SK-N-SH (cell line): ENCODE data around the gene CREB3L1. TPM values are rescaled to one million over a fixed set of nuclear protein-coding genes. Genes with fewer than 3 reads are reported as not detected.

Experiments
- CTCF ChIA-PET: fragments of 300-600, 350-600 bp; formaldehyde crosslinking; extraction: SDS; loops from one replicate; lab custom pipeline; 2021; lab: Yijun Ruan, JAX
- POLR2A ChIA-PET: fragments of 350-600 bp; sonication (Branson Sonifier 250); formaldehyde crosslinking; extraction: SDS; loops from one replicate; lab custom pipeline; 2020; ENCODE audit warnings: antibody characterized with exemption, inconsistent platforms; lab: Yijun Ruan, JAX
- DNase-seq: peaks from one replicate; pipeline ENCODE4 v3.0.0; 2012
- H2AFZ ChIP-seq: fragments of 200-600 bp; sonication (generic); 2 replicates; pipeline ENCODE4 v1.8.1; 2016; ENCODE audit warnings: antibody characterized with exemption, mild to moderate bottlenecking, low read depth
- H3F3A ChIP-seq: fragments of 200-600 bp; sonication (generic); replicated peaks from 2 replicates; pipeline ENCODE3; 2016; ENCODE audit warnings: antibody characterized with exemption, mild to moderate bottlenecking; ENCODE audit not compliant: insufficient read depth
- H3K27ac ChIP-seq, 2 experiments: fragments of 200-500 bp in 1 of 2; fragments of 200-600 bp in 1 of 2; sonication (Bioruptor generic) in 1 of 2; sonication (generic), shearing (Covaris generic) in 1 of 2; 2 replicates each; pipeline versions ENCODE4 v1.5.1 to v1.6.1; 2014 to 2016; ENCODE audit warnings: low read depth in 2 of 2, inconsistent platforms in 1 of 2, low read length in 1 of 2, mild to moderate bottlenecking in 1 of 2, mixed read lengths in 1 of 2
- H3K27me3 ChIP-seq: fragments of 200-600 bp; sonication (generic), shearing (Covaris generic); 2 replicates; pipeline ENCODE4 v1.6.1; 2016; ENCODE audit warnings: mixed run types; ENCODE audit not compliant: insufficient read depth
- H3K36me3 ChIP-seq, 2 experiments: fragments of 200-500 bp in 1 of 2; fragments of 200-600 bp in 1 of 2; sonication (Bioruptor generic) in 1 of 2; sonication (generic) in 1 of 2; replicated peaks in 1 of 2; 2 replicates each; pipeline versions ENCODE3 to v1.5.1; 2014 to 2016; ENCODE audit warnings: low read length in 1 of 2, mild to moderate bottlenecking in 1 of 2; ENCODE audit not compliant: insufficient read depth in 2 of 2, control insufficient read depth in 1 of 2
- H3K4me1 ChIP-seq, 2 experiments: fragments of 200-500 bp in 1 of 2; fragments of 200-600 bp in 1 of 2; sonication (Bioruptor generic) in 1 of 2; sonication (generic), shearing (Covaris generic) in 1 of 2; 2 replicates each; pipeline versions ENCODE4 v1.5.1 to v1.6.1; 2014 to 2016; ENCODE audit warnings: low read depth in 1 of 2, low read length in 1 of 2, mixed run types in 1 of 2; ENCODE audit not compliant: insufficient read depth in 2 of 2, control insufficient read depth in 1 of 2
- H3K4me2 ChIP-seq: fragments of 200-600 bp; sonication (generic), shearing (Covaris generic); 2 replicates; pipeline ENCODE4 v1.6.1; 2017; ENCODE audit warnings: mixed run types
- H3K4me3 ChIP-seq, 2 experiments: fragments of 200-500 bp in 1 of 2; fragments of 200-600 bp in 1 of 2; sonication (Bioruptor generic) in 1 of 2; sonication (generic), shearing (Covaris generic) in 1 of 2; 2 replicates each; pipeline versions ENCODE4 v1.5.1 to v1.8.1; 2014 to 2016; ENCODE audit warnings: low read depth in 2 of 2, inconsistent platforms in 1 of 2, low read length in 1 of 2, mild to moderate bottlenecking in 1 of 2, mixed read lengths in 1 of 2, moderate library complexity in 1 of 2
- H3K79me2 ChIP-seq: fragments of 200-600 bp; sonication (generic); 2 replicates; pipeline ENCODE4 v1.8.1; 2017; ENCODE audit warnings: mild to moderate bottlenecking; ENCODE audit not compliant: insufficient read depth
- H3K9ac ChIP-seq: fragments of 200-600 bp; sonication (generic); 2 replicates; pipeline ENCODE4 v1.6.1; 2017; ENCODE audit warnings: mixed run types
- H3K9me2 ChIP-seq: fragments of 200-600 bp; sonication (generic); 2 replicates; pipeline ENCODE4 v1.6.1; 2017; ENCODE audit warnings: mixed run types
- H3K9me3 ChIP-seq: fragments of 200-600 bp; sonication (generic); 2 replicates; pipeline ENCODE4 v1.6.1; 2017; ENCODE audit warnings: mixed run types, mild to moderate bottlenecking, moderate library complexity
- H4K20me1 ChIP-seq: fragments of 200-600 bp; sonication (generic); 2 replicates; pipeline ENCODE4 v1.6.1; 2017; ENCODE audit warnings: mild to moderate bottlenecking, mixed run types; ENCODE audit not compliant: insufficient read depth
- CTCF ChIP-seq: fragments of 200-600 bp; sonication (generic); IDR thresholded peaks from 2 replicates; pipeline ENCODE4 v1.6.1; 2017; ENCODE audit warnings: antibody characterized with exemption, mild to moderate bottlenecking, moderate library complexity
- EP300 ChIP-seq, 2 experiments: IDR thresholded peaks; 2 replicates each; pipeline versions ENCODE4 v1.4.0 to v1.6.1; 2012; ENCODE audit warnings: borderline replicate concordance in 1 of 2, low read depth in 1 of 2, low read length in 1 of 2
- EZH2phosphoT487 ChIP-seq: fragments of 200-600 bp; sonication (generic); IDR thresholded peaks from 2 replicates; pipeline ENCODE4 v1.6.1; 2017; ENCODE audit warnings: low read depth, mixed run types, mild to moderate bottlenecking, antibody characterized with exemption, moderate library complexity, borderline replicate concordance
- FOSL2 ChIP-seq: IDR thresholded peaks from 2 replicates; pipeline ENCODE4 v1.4.0; 2012; ENCODE audit warnings: low read depth, mild to moderate bottlenecking, moderate library complexity, borderline replicate concordance
- FOXJ3 ChIP-seq: sonication (generic); formaldehyde crosslinking; IDR thresholded peaks from 2 replicates; pipeline ENCODE4 v1.5.1; 2020; ENCODE audit warnings: mild to moderate bottlenecking, missing genetic modification reagents
- JUND ChIP-seq: IDR thresholded peaks from 2 replicates; pipeline ENCODE4 v1.4.0; 2012
- MEF2A ChIP-seq: IDR thresholded peaks from 2 replicates; pipeline ENCODE4 v1.4.0; 2012; ENCODE audit warnings: low read depth, borderline replicate concordance
- NRF1 ChIP-seq: IDR thresholded peaks from 2 replicates; pipeline ENCODE4 v1.6.1; 2012; ENCODE audit warnings: low read depth, mild to moderate bottlenecking, low read length
- PBX3 ChIP-seq: IDR thresholded peaks from 2 replicates; pipeline ENCODE4; 2012
- POLR2AphosphoS5 ChIP-seq: IDR thresholded peaks from 2 replicates; pipeline ENCODE4 v1.6.1; 2012; ENCODE audit warnings: low read depth, low read length
- RFX5 ChIP-seq: IDR thresholded peaks from 2 replicates; pipeline ENCODE4 v1.6.1; 2012; ENCODE audit warnings: mild to moderate bottlenecking, improper control_type of control experiment, low read length
- TAF1 ChIP-seq: IDR thresholded peaks from 2 replicates; pipeline ENCODE4 v1.6.1; 2012; ENCODE audit warnings: low read depth, mild to moderate bottlenecking, low read length, moderate library complexity, borderline replicate concordance
- USF1 ChIP-seq: IDR thresholded peaks from 2 replicates; pipeline ENCODE4 v1.4.0; 2012; ENCODE audit warnings: low read depth, borderline replicate concordance
- USF2 ChIP-seq: fragments of 150-350 bp; IDR thresholded peaks from 2 replicates; pipeline ENCODE4 v1.6.1; 2017; ENCODE audit warnings: antibody characterized with exemption, low read length, low read depth, borderline replicate concordance
- YY1 ChIP-seq: IDR thresholded peaks from 2 replicates; pipeline ENCODE4 v1.4.0; 2012; ENCODE audit warnings: low read depth, mild to moderate bottlenecking
- ZBTB33 ChIP-seq: IDR thresholded peaks from 2 replicates; pipeline ENCODE4 v1.4.0; 2012; ENCODE audit warnings: low read depth, borderline replicate concordance
- WGBS: methylation state at CpG from one replicate; pipeline ENCODE4 v1.1.6; 2017; ENCODE audit warnings: low lambda C conversion rate; 5-methylcytosine and 5-hydroxymethylcytosine counted together
- polyA plus RNA-seq, 3 experiments: library from polyadenylated mRNA; depleted of rRNA; stranded (reverse); fragments of >200 nt; gene quantifications; 2 replicates each; pipeline ENCODE4 v1.2.3, GENCODE V29; 2012

CREB3L1 gene
- polyA plus RNA-seq, 1 of the 3 experiments (the other 2 are of a cell fraction), result 14.0 TPM

- peak overlapping the region in 1 of 2 experiments; percentile 41; a peak in 1 of 4 replicates for H3K4me3 ChIP-seq
- peaks cover 10% of the 10 kb centered on the region for H3K27me3 ChIP-seq
- no peak for DNase-seq
- no peak overlapping the region for H3K9ac ChIP-seq
- H3F3A ChIP-seq, result peaks cover 4% of the 10 kb centered on the region
- no peaks in the 10 kb centered on the region for H3K79me2 ChIP-seq
- POLR2A ChIA-PET, result interaction anchor here (1.1 kb wide), 1 partner anchor 89 kb away, joined by 3 read pairs; no protein-coding TSS in a partner anchor
- H4K20me1 ChIP-seq, result no peaks in the 10 kb centered on the region
- CTCF ChIA-PET, result interaction anchor here (0.8 to 2.8 kb wide), 3 partner anchors 13 to 92 kb away, joined by 3 to 12 read pairs (median 6); no protein-coding TSS in a partner anchor
- no peaks in the 10 kb centered on the region for H3K9me3 ChIP-seq
- H3K9me2 ChIP-seq, result no peaks in the 10 kb centered on the region
- 51% methylated on average over 7 of the region's 8 CpGs for WGBS
- TF ChIP-seq FOXJ3 (no peak), TAF1 (no peak), USF1 (no peak), NRF1 (no peak), POLR2AphosphoS5 (no peak), EZH2phosphoT487 (no peak), RFX5 (no peak), PBX3 (no peak), CTCF (no peak), ZBTB33 (no peak), YY1 (no peak), JUND (no peak), FOSL2 (no peak), MEF2A (no peak), EP300 (IDR thresholded peaks at IDR 0.05; ENCODE audit: borderline replicate concordance in 1 of 2, low read depth in 1 of 2, low read length in 1 of 2) (no peak), USF2 (no peak)
- H3K36me3 ChIP-seq, result no peaks in the 10 kb centered on the region
- H3K4me2 ChIP-seq, result no peak overlapping the region
- no peak overlapping the region for H2AFZ ChIP-seq
- H3K27ac ChIP-seq, result no peak overlapping the region
- H3K4me1 ChIP-seq, result peaks cover 7 to 15% of the 10 kb centered on the region in 2 experiments; a peak in 2 of 4 replicates
Measured at GRCh38 chr11:46332093-46332567, 54.7 kb downstream of the CREB3L1 start.
